Choroid plexus epithelial cell (primary cell): ENCODE results near the gene TTLL3.
A peak's percentile ranks its signal among the peaks of the same experiment; 100 is the strongest.

Experiments used
- DNase-seq: peaks from one replicate; pipeline ENCODE4 v3.0.0-alpha.2; 2010; ENCODE audit warnings: low read depth
- H3K4me3 ChIP-seq: 2 replicates; pipeline ENCODE4 v1.5.1; 2011; ENCODE audit warnings: low read depth, mild to moderate bottlenecking, control low read depth, low read length, moderate library complexity
- CTCF ChIP-seq: conservative IDR thresholded peaks from 2 replicates; pipeline ENCODE4 v1.5.1; 2011; ENCODE audit warnings: low read depth, mild to moderate bottlenecking, control low read depth, inconsistent platforms, low read length, moderate library complexity

TTLL3 gene

DNA sequence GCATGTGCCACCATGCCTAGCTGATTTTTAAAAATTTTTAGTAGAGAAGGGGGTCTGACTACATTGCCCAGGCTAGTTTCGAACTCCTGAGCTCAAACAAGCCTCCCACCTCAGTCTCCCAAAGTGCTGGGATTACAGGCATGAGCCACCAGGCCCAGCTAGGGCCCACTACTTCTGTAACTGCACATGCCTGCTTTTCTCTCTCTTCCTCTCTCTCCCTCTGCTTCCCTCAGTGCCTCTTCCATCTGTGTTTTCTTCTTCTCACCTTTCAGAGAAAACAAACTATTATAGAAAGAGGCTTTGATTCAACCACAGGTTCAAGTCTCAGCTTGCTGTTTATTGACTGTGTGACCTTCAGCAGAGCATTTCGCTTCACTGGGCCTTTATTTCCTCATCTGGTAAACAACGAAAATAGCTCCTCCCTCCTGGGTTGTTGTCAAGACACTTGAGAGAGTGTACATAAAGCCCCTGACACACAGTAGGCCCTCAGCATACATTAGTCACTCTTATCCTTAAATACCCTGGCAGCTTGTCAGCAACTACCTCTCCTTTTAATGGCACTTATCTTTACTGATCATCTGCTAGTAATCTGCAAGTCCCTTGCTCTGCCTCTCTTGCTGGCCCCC, 28.0 kb upstream of the TTLL3 start:
- no peak for TF ChIP-seq CTCF
- H3K4me3 ChIP-seq, result no peak overlapping the region
- DNase-seq, result no peak

DNA sequence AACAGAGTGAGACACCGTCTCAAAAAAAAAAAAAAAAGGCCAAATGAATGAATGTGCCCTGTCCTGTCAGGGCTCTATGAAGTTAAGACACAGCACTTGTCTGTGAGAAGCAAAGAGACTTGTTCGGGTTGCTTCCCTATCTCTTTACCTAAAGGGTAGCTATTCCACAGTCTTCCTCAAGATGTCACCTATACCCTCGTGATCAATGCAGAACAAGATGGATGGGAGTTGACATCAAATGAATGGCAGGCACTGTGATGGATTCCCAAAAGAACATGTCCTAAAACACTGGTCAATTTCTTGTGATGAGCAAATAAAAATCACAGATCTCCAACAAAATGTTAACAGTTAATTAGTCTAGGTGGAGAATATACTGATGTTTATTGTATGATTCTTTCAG, 27.3 kb upstream of the TTLL3 start:
- DNase-seq, result no peak
- no peak for TF ChIP-seq CTCF
- no peak overlapping the region for H3K4me3 ChIP-seq

DNA sequence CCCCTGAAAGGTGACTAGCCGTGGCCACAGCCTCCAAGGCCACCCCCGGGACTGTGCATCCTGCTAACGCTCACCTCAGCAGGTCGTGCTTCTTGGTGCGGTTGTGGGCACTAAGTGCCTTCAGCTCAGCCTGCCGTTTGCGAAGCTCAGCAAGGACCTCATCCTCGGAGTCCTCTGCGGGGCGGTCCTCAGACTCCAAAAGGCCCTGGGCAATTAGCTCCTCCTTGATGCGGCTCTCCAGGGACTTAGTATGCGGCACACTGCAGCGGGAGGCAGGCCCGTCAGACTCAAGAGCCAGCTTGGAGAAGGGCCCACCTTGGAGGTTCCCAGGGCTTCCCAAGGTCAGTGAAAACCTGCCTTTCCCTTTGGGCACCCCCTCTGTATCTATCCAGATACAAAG, 26.1 kb upstream of the TTLL3 start:
- no peak overlapping the region for H3K4me3 ChIP-seq
- no peak for DNase-seq
- TF ChIP-seq CTCF, result no peak

DNA sequence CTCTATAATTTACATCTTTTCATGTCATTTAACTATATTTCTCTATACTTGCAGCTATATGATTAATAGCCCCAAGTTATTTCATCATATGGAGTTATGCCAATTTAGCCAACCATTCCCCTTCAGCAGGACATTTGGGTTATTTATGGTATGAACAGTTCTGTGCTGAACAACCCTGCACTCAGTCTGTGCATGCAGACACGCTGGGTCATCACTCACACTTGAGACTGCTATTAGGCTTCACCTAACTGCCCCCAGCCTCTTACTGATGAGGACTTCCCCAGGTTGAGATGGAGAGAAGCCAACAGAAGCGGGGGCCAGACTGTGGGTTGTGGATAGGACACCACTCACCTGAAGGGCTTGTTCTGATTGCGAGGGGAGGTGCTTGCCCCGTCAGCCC, 25.1 kb upstream of the TTLL3 start:
- peak; percentile 52 for DNase-seq
- no peak for TF ChIP-seq CTCF

GRCh38 chr3:9785602-9786001, 24.5 kb upstream of the TTLL3 start:
- no peak overlapping the region for H3K4me3 ChIP-seq
- DNase-seq, result no peak
- no peak for TF ChIP-seq CTCF

More for the DNA sequence above, 25.1 kb upstream of the TTLL3 start:
- no peak overlapping the region for H3K4me3 ChIP-seq

GRCh38 chr3:9786209-9786739, 23.8 kb upstream of the TTLL3 start:
- no peak for TF ChIP-seq CTCF
- DNase-seq, result no peak
- no peak overlapping the region for H3K4me3 ChIP-seq
